ENCODE results near the gene SRSF6. TPM values are rescaled to one million over a fixed set of nuclear protein-coding genes. Genes with fewer than 3 reads are reported as not detected.

SRSF6 gene
- total and polyA plus RNA-seq, 10 of the 15 experiments (the other 5 are each of a cell fraction or from before 2014, with no cell fraction given), result 57.2 to 191 (median 108) TPM

GRCh38 chr20:43513372-43513930, 55.8 kb downstream of the SRSF6 start (continued):
- no peak for TF ChIP-seq ATF3 (IDR thresholded peaks at IDR 0.05; ENCODE audit: borderline replicate concordance, extremely low read depth, low read depth, low read length)
- TF ChIP-seq YBX1 (IDR thresholded peaks at IDR 0.05), result no peak

Small RNA genes within 50 kb of the gene (small RNA-seq; reads per million reads assigned to genes)
- gene RF00019, result not detected
- gene RNU6-1251P, result not detected

Other genes starting within 250 kb of the SRSF6 start
- 4.3 and 4.7 TPM in 2 replicates for gene L3MBTL1, start 49.8 kb downstream of the SRSF6 start, total RNA-seq (2014; rRNA removed)
- 3.8 and 4.0 TPM in 2 replicates for gene L3MBTL1, start 49.8 kb downstream of the SRSF6 start, total RNA-seq (2014; rRNA removed; fragmentation: Illumina TruSeq; extraction: Trizol)
- 5.6 and 6.6 TPM in 2 replicates for gene L3MBTL1, start 49.8 kb downstream of the SRSF6 start, total RNA-seq (2021)
- gene L3MBTL1, start 49.8 kb downstream of the SRSF6 start, polyA plus RNA-seq (2011; rRNA removed), result 5.8 and 6.5 TPM in 2 replicates
- gene L3MBTL1, start 49.8 kb downstream of the SRSF6 start, polyA plus RNA-seq (2014; fragmentation: Illumina TruSeq; extraction: Trizol), result 3.5 and 4.0 TPM in 2 replicates
- under 1 TPM; 0.56 to 0.77 TPM for gene L3MBTL1, start 49.8 kb downstream of the SRSF6 start, polyA plus RNA-seq (2014; fragmentation: Nextera tagmentation; extraction: Ambion mirVana)
- gene L3MBTL1, start 49.8 kb downstream of the SRSF6 start, polyA plus RNA-seq (2014; rRNA removed), result 5.4 and 6.0 TPM in 2 replicates
- gene L3MBTL1, start 49.8 kb downstream of the SRSF6 start, polyA plus RNA-seq (2016; fragmentation: Nextera tagmentation; extraction: Ambion mirVana), result 1 to 10 TPM; 2.7 to 3.9 TPM
- 0.11 and 0.96 TPM in 2 replicates for gene SGK2, start 101.1 kb downstream of the SRSF6 start, total RNA-seq (2014; rRNA removed)
- gene SGK2, start 101.1 kb downstream of the SRSF6 start, total RNA-seq (2014; rRNA removed; fragmentation: Illumina TruSeq; extraction: Trizol), result 0.13 and 0.23 TPM in 2 replicates
- gene SGK2, start 101.1 kb downstream of the SRSF6 start, total RNA-seq (2021), result 0.31 TPM in 1 of 2 replicates, not detected in the other
- 0.43 and 0.48 TPM in 2 replicates for gene SGK2, start 101.1 kb downstream of the SRSF6 start, polyA plus RNA-seq (2011; rRNA removed)
- 0.22 TPM in 1 of 2 replicates, not detected in the other for gene SGK2, start 101.1 kb downstream of the SRSF6 start, polyA plus RNA-seq (2014; fragmentation: Illumina TruSeq; extraction: Trizol)
- gene SGK2, start 101.1 kb downstream of the SRSF6 start, polyA plus RNA-seq (2014; fragmentation: Nextera tagmentation; extraction: Ambion mirVana), result under 1 TPM in 1 of 2 experiments, not detected in 1; 0.04 TPM
- gene SGK2, start 101.1 kb downstream of the SRSF6 start, polyA plus RNA-seq (2014; rRNA removed), result 0.10 and 0.49 TPM in 2 replicates
- gene SGK2, start 101.1 kb downstream of the SRSF6 start, polyA plus RNA-seq (2016; fragmentation: Nextera tagmentation; extraction: Ambion mirVana), result not detected
- gene IFT52, start 133.0 kb downstream of the SRSF6 start, total RNA-seq (2014; rRNA removed), result 22.5 and 22.7 TPM in 2 replicates
- gene IFT52, start 133.0 kb downstream of the SRSF6 start, total RNA-seq (2014; rRNA removed; fragmentation: Illumina TruSeq; extraction: Trizol), result 23.3 and 26.0 TPM in 2 replicates
- 21.2 and 21.9 TPM in 2 replicates for gene IFT52, start 133.0 kb downstream of the SRSF6 start, total RNA-seq (2021)
- gene IFT52, start 133.0 kb downstream of the SRSF6 start, polyA plus RNA-seq (2011; rRNA removed), result 27.0 and 28.6 TPM in 2 replicates
- 25.3 and 27.0 TPM in 2 replicates for gene IFT52, start 133.0 kb downstream of the SRSF6 start, polyA plus RNA-seq (2014; fragmentation: Illumina TruSeq; extraction: Trizol)
- gene IFT52, start 133.0 kb downstream of the SRSF6 start, polyA plus RNA-seq (2014; fragmentation: Nextera tagmentation; extraction: Ambion mirVana), result 10 to 100 TPM; 26.7 to 28.2 TPM
- gene IFT52, start 133.0 kb downstream of the SRSF6 start, polyA plus RNA-seq (2014; rRNA removed), result 17.4 and 18.1 TPM in 2 replicates
- gene IFT52, start 133.0 kb downstream of the SRSF6 start, polyA plus RNA-seq (2016; fragmentation: Nextera tagmentation; extraction: Ambion mirVana), result 10 to 100 TPM; 30.4 to 30.5 TPM
- gene MYBL2, start 209.2 kb downstream of the SRSF6 start, total RNA-seq (2014; rRNA removed), result 108 and 138 TPM in 2 replicates
- gene MYBL2, start 209.2 kb downstream of the SRSF6 start, total RNA-seq (2014; rRNA removed; fragmentation: Illumina TruSeq; extraction: Trizol), result 50.0 and 63.4 TPM in 2 replicates
- gene MYBL2, start 209.2 kb downstream of the SRSF6 start, total RNA-seq (2021), result 175 and 184 TPM in 2 replicates
- 15.5 and 30.7 TPM in 2 replicates for gene MYBL2, start 209.2 kb downstream of the SRSF6 start, polyA plus RNA-seq (2011; rRNA removed)
- 54.2 and 122 TPM in 2 replicates for gene MYBL2, start 209.2 kb downstream of the SRSF6 start, polyA plus RNA-seq (2014; fragmentation: Illumina TruSeq; extraction: Trizol)
- gene MYBL2, start 209.2 kb downstream of the SRSF6 start, polyA plus RNA-seq (2014; fragmentation: Nextera tagmentation; extraction: Ambion mirVana), result 10 to 100 TPM in 1 of 2 experiments, 1 to 10 TPM in 1; 4.5 to 10.3 TPM
- gene MYBL2, start 209.2 kb downstream of the SRSF6 start, polyA plus RNA-seq (2014; rRNA removed), result 85.1 and 106 TPM in 2 replicates
- 100 to 1,000 TPM in 1 of 2 experiments, 10 to 100 TPM in 1; 44.1 to 213 TPM for gene MYBL2, start 209.2 kb downstream of the SRSF6 start, polyA plus RNA-seq (2016; fragmentation: Nextera tagmentation; extraction: Ambion mirVana)